Type B pancreatic cell (in vitro differentiated cells): ENCODE data around the gene OXNAD1. TPM values are rescaled to one million over a fixed set of nuclear protein-coding genes. Genes with fewer than 3 reads are reported as not detected.

Experiments
- DNase-seq: peaks from one replicate; pipeline ENCODE4 v3.0.0; 2021; ENCODE audit warnings: mixed read lengths; ENCODE audit not compliant: unreplicated experiment; ENCODE audit errors: extremely low spot score
- H3K27ac Mint-ChIP-seq: 2 replicates; pipeline ENCODE4 v1.8.0; 2021; ENCODE audit warnings: mild to moderate bottlenecking, mixed read lengths
- H3K27me3 Mint-ChIP-seq: 2 replicates; pipeline ENCODE4 v1.8.0; 2021; ENCODE audit warnings: mixed read lengths
- H3K36me3 Mint-ChIP-seq: 2 replicates; pipeline ENCODE4 v1.8.0; 2021; ENCODE audit warnings: mixed read lengths
- H3K4me1 Mint-ChIP-seq: one replicate; pipeline ENCODE4 v1.8.0; 2021; ENCODE audit warnings: mixed read lengths; ENCODE audit not compliant: unreplicated experiment
- H3K4me3 Mint-ChIP-seq: 2 replicates; pipeline ENCODE4 v1.8.0; 2021; ENCODE audit warnings: mild to moderate bottlenecking, mixed read lengths
- H3K9me3 Mint-ChIP-seq: 2 replicates; pipeline ENCODE4 v1.8.0; 2021; ENCODE audit warnings: mixed read lengths
- total RNA-seq: library from RNA; stranded (reverse); gene quantifications from 2 replicates; pipeline ENCODE4 v1.2.1, GENCODE V29; 2021; ENCODE audit warnings: low replicate concordance
- TF ChIP-seq, protein P1 (sequence below): fragments of 200-600 bp; sonication (generic); conservative IDR thresholded peaks from 2 replicates; pipeline ENCODE4 v1.5.0; 2021; ENCODE audit warnings: antibody characterized with exemption, mild to moderate bottlenecking

OXNAD1 gene
- total RNA-seq, 1 donor from 2014 or later = 16.0 TPM

DNA sequence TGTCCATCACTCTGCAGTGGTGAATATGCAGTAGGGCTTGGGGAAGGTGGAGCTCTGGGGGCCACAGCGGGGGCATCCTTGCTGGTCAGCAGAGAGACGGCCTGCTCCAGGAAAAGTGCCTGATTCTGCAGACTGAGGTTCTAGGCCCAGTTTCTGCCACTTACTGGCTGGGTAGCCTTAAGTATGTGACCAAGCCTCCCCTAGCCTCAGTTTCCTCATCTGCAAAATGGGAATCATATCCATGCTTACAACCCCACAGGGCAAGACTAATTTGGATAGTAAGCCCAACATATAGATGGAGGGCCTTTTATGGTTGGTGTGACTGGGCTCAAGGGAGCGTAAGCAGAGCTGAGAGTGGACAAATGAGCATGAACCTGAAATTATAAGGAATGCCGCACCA, 60.8 kb downstream of the OXNAD1 start:
- no peak overlapping the region for H3K27ac Mint-ChIP-seq
- peaks cover 4% of the 10 kb centered on the region for H3K4me1 Mint-ChIP-seq
- peaks cover 4% of the 10 kb centered on the region for H3K9me3 Mint-ChIP-seq
- TF ChIP-seq, protein P1, sequence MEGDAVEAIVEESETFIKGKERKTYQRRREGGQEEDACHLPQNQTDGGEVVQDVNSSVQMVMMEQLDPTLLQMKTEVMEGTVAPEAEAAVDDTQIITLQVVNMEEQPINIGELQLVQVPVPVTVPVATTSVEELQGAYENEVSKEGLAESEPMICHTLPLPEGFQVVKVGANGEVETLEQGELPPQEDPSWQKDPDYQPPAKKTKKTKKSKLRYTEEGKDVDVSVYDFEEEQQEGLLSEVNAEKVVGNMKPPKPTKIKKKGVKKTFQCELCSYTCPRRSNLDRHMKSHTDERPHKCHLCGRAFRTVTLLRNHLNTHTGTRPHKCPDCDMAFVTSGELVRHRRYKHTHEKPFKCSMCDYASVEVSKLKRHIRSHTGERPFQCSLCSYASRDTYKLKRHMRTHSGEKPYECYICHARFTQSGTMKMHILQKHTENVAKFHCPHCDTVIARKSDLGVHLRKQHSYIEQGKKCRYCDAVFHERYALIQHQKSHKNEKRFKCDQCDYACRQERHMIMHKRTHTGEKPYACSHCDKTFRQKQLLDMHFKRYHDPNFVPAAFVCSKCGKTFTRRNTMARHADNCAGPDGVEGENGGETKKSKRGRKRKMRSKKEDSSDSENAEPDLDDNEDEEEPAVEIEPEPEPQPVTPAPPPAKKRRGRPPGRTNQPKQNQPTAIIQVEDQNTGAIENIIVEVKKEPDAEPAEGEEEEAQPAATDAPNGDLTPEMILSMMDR = no peak
- no peaks in the 10 kb centered on the region for H3K27me3 Mint-ChIP-seq
- DNase-seq = no peak
- no peak overlapping the region for H3K4me3 Mint-ChIP-seq
- peaks cover 14% of the 10 kb centered on the region for H3K36me3 Mint-ChIP-seq

DNA sequence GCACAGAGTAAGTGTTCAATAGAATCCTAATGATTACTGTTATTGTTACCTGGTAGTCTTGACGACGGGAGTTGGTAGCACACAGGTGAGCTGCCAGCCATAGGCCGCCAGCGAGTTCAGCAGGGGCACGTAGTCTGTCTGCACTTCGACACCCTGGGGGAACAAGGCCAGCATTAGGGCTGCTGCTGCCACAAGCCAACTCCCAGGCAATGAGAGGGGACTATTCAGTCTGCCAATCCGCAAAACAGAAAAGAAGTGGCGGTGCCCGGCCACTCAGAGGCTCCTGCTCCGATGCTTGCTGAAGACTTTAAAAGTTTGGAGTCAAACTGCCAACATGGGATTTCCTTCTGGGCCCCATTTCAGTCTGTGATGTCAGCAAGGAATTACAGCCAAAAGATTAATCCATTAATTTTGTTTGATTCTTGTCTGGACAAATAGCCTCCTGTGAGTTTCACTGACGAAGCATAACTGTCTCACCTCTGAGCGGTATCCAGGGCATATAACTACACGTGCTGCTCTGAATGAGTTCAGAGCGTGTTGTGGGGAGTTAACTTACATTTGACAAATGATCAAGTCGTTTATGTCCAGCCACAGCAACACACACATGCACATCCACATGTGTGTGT, 61.8 kb downstream of the OXNAD1 start:
- H3K36me3 Mint-ChIP-seq = peaks cover 18% of the 10 kb centered on the region
- TF ChIP-seq, protein P1 = no peak
- DNase-seq = no peak
- no peak overlapping the region for H3K27ac Mint-ChIP-seq
- peaks cover 10% of the 10 kb centered on the region for H3K9me3 Mint-ChIP-seq
- H3K4me1 Mint-ChIP-seq = peaks cover 4% of the 10 kb centered on the region
- no peak overlapping the region for H3K4me3 Mint-ChIP-seq
- no peaks in the 10 kb centered on the region for H3K27me3 Mint-ChIP-seq

DNA sequence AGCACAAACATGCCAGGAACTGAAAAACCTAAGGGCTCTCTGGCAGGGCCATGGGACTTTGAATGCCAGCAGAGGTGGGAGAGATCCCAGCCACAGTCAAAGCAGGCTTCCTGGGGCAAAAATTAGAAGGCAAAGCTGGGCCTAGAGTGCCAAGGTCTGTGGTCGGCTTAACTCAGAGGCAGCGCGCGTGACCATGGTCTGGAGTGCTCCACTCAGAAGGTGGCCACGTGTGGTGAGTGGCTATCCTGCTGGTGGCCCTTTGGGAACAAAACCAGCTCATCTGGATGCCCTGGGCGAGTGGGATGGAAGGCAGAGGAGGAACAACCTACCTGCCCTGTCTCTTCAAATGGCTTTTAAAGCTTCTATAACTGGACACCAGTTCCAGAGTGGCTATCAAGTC, 63.1 kb downstream of the OXNAD1 start:
- DNase-seq = no peak
- Mint-ChIP-seq H3K36me3 (peaks cover 28% of the 10 kb centered on the region), H3K4me1 (peaks cover 8% of the 10 kb centered on the region), H3K27ac (no peak overlapping the region), H3K27me3 (no peaks in the 10 kb centered on the region), H3K9me3 (peaks cover 14% of the 10 kb centered on the region), H3K4me3 (no peak overlapping the region)
- TF ChIP-seq, protein P1 = no peak

DNA sequence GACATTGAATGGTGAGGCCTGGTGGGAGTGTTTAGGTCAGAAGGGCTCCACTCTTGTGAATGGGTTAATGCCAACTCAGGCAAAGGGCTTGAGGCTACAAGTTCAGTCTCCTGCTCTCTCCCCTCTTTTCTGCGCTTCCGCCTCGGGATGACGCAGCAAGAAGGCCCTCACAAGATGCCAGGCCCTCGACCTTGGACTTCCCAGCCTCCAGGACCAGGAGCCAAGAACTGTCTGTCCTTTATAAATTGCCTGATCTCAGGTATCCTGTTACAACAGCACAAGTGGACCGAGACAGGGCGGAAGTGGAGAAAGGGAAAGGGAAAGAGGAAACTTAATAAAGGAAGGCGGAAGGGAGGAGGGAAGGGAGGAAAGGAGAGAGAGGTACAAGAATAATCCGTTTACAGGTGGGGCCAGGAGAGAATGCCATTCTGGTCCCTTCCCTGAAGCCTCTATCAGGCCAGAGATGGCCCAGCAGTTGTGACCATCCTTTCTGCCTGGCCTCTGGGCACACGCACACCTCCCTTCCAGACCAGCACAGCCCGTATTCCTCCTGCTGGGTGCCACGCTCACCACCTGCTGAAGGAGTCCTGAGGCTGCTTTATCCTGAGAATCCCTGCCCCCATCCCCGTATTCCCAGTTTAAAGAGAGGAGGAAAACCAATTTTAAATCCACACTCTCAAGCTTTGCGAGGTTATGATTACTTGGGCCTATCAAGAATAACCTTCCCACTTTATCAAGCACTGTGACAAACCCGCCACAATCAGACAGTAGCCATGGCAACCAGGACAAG, 64.2 kb downstream of the OXNAD1 start:
- DNase-seq = no peak
- Mint-ChIP-seq H3K36me3 (peaks cover 28% of the 10 kb centered on the region), H3K4me3 (no peak overlapping the region), H3K27ac (no peak overlapping the region), H3K9me3 (peaks cover 14% of the 10 kb centered on the region), H3K27me3 (no peaks in the 10 kb centered on the region), H3K4me1 (peaks cover 8% of the 10 kb centered on the region)
- TF ChIP-seq, protein P1 = no peak

DNA sequence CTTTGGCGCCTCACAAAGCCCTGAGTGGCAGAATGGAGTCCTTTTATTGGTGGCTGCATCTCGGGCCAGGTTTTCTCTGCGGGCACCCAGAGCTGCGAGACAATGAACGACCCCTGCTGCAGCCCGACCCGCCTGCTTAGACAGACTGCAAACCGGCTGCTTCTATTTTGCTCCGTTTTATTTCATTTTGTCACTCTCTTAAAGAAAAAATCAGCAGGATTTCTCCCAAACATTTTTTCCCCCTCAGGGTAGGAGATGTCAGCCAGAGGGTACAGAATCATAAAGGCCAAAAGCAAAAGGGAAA, 64.8 kb downstream of the OXNAD1 start:
- Mint-ChIP-seq H3K9me3 (peaks cover 18% of the 10 kb centered on the region), H3K27me3 (no peaks in the 10 kb centered on the region), H3K36me3 (peaks cover 30% of the 10 kb centered on the region), H3K4me1 (peaks cover 8% of the 10 kb centered on the region), H3K4me3 (no peak overlapping the region), H3K27ac (no peak overlapping the region)
- no peak for DNase-seq
- TF ChIP-seq, protein P1 = no peak
